Right atrium auricular region (tissue), 2 donors: ENCODE data around the gene NTNG2. TPM values are rescaled to one million over a fixed set of nuclear protein-coding genes. Genes with fewer than 3 reads are reported as not detected.
A peak's percentile ranks its signal among the peaks of the same experiment; 100 is the strongest.

ENCODE experiments used
- DNase-seq: peaks from one replicate; pipeline ENCODE4 v3.0.0-alpha.2; 2019; ENCODE audit warnings: low spot score
- H3K27ac ChIP-seq, 2 donors: fragments of 200-600 bp; sonication (generic); 1 replicate in 1 of 2; 2 replicates in 1 of 2; pipeline ENCODE4 v1.5.1; 2016 to 2019
- H3K27me3 ChIP-seq, 2 donors: fragments of 200-600 bp; sonication (generic); one replicate each; pipeline versions ENCODE4 v1.5.1 to v1.6.0; 2017 to 2019
- H3K36me3 ChIP-seq: fragments of 200-600 bp; sonication (generic); one replicate; pipeline ENCODE4 v1.5.1; 2016
- H3K4me1 ChIP-seq, 2 donors: fragments of 200-600 bp; sonication (generic); one replicate each; pipeline versions ENCODE4 v1.5.1 to v1.6.0; 2017 to 2019
- H3K4me3 ChIP-seq, 2 donors: fragments of 200-600 bp; sonication (generic); 1 replicate in 1 of 2; 2 replicates in 1 of 2; pipeline ENCODE4 v1.5.1; 2017 to 2019; ENCODE audit warnings: mild to moderate bottlenecking in 1 of 2, moderate library complexity in 1 of 2
- H3K9me3 ChIP-seq, 2 donors: fragments of 200-600 bp; sonication (generic); one replicate each; pipeline ENCODE4 v1.5.1; 2019
- total RNA-seq, 2 donors: library from RNA; depleted of rRNA; stranded (reverse); fragments of >200 nt; gene quantifications; one replicate each; pipeline ENCODE4 v1.1.0, GENCODE V29; 2016
- TF ChIP-seq, protein P1 (sequence below), 2 donors: fragments of 200-600 bp; sonication (generic); IDR thresholded peaks; one replicate each; pipeline ENCODE4 v1.5.1; 2019; ENCODE audit warnings: antibody characterized with exemption in 2 of 2

The NTNG2 gene
- total RNA-seq, 2 donors from 2014 or later: 5.2 to 16.9 TPM

DNA sequence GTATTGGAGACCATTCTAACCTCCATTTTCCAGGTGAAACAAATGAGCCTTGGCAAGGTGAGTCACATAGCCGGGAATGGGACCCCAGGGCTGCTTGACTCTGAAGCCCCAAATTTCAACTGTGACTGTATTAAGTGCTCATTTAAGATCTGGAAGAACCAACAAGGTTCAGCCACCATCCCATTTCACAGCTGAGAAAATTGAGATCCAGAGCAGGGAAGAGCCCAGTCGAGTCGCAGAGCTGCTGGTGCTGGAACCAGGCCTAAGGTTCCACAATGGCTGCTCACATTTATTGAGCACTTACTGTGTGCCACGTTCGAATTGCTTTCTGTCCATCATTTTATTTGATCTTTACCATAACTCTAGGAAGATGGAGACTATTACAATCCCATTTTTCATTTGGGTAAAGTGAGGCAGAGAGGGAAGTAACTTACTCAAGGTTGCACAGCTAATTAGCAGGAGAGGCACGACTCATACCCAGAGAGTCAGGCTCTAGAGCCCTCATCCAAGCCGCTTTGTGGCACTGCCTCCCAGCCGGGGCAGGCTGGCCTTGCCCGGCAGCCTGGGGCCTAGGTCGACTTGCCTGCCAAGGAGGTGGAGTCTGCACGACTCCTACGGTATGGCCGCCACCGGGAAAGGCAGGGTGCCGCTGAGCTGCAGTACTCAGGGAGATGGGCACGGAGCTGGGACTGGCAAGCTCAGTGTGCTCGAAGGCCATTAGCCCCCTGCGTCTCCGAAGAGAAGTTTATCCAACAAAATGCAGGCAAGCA, 4.3 kb upstream of the NTNG2 start:
- Histone ChIP-seq H3K27ac (no peak overlapping the region), H3K27me3 (peaks cover 0 to under 1% of the 10 kb centered on the region in 2 donors), H3K4me3 (no peak overlapping the region), H3K36me3 (no peaks in the 10 kb centered on the region), H3K4me1 (peaks cover 0 to 9% of the 10 kb centered on the region in 2 donors), H3K9me3 (no peaks in the 10 kb centered on the region)
- DNase-seq: no peak
- TF ChIP-seq, protein P1, sequence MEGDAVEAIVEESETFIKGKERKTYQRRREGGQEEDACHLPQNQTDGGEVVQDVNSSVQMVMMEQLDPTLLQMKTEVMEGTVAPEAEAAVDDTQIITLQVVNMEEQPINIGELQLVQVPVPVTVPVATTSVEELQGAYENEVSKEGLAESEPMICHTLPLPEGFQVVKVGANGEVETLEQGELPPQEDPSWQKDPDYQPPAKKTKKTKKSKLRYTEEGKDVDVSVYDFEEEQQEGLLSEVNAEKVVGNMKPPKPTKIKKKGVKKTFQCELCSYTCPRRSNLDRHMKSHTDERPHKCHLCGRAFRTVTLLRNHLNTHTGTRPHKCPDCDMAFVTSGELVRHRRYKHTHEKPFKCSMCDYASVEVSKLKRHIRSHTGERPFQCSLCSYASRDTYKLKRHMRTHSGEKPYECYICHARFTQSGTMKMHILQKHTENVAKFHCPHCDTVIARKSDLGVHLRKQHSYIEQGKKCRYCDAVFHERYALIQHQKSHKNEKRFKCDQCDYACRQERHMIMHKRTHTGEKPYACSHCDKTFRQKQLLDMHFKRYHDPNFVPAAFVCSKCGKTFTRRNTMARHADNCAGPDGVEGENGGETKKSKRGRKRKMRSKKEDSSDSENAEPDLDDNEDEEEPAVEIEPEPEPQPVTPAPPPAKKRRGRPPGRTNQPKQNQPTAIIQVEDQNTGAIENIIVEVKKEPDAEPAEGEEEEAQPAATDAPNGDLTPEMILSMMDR (IDR thresholded peaks at IDR 0.05): no peak

DNA sequence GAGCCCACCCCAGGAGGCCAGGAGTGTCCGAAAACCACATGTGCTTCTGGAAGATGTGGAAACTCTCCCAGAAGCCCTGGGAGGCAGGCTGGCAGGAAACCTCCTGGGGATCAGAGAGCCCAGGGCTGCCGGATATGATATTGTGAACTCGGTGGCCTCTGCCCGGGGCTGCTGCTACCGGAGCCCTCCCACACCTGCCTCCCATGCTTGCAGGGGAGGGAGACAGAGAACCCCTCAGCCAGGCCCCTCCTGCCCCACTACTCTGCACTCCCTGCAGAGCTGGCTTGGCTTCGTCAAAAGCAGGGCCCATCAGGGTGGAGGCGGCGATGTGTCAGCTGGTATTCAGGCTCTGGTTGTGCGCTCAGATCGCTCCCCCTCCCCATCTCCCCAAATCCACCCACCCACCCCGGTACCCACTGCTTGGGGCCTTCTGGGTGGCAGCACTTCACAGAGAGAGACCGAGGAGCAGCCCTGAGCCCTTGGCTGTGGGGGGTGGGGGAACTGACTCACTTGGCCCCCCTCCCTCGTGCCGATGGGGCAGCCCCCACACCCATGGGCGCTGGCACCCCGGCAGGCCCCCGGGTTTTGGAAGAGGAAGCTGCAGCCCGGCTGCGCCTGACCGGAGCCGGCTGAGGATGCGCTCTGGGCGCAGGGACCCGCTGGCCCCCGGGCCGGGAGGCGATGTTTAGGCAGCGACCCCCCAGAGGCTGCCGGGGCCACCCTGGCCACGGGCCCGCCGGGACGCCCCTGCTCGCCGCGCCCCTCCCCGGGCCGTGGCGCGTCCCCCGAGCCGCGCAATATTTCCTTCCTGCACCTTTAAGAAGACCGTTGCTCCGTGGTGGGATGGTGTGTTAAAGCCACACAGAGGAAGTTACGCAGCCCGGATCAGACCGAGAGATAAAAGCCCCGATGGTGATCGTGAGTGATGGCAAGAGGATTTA, 786 bp upstream of the NTNG2 start:
- TF ChIP-seq, protein P1 (IDR thresholded peaks at IDR 0.05): no peak
- no peak for DNase-seq
- no peaks in the 10 kb centered on the region for H3K36me3 ChIP-seq

DNA sequence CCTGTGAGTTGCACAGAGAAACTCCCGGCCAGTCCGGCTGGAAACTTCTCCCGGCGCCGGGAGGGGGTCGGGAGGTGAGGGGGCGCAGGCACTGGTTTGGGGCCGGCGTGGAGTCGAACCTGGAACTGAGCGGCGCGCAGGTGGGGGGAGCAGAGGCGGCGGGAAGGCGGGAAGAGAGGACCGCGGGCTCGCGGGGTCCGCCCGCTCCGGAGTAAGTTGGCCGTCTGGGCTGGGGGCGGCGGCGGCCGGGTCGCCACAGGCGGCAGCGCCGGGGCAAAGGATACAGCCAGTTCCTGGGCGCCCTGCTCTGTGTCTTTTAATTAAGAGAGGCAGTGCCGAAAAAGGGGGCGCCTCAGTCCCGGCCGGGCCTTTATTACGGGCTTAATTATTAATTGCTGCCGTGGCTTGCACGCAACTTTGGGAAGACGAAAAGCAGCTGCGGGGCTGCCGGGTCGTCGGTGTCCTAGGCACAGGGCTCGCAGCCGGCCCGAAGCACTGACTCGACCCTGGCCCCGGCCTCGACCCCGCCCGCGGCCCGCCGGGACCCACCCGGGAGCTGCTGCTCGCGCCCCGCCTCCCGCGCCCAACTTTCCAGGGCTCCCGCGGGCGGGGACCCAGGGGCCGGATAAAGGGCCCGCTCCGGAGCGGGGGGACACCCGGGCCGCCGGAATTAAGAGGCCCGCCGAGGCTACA, 1.1 kb downstream of the NTNG2 start:
- Histone ChIP-seq H3K4me3 (peak overlapping the region; percentile 69 to 72), H3K4me1 (peaks cover 0 to 31% of the 10 kb centered on the region in 2 donors), H3K27me3 (peaks cover 0 to 5% of the 10 kb centered on the region in 2 donors), H3K36me3 (no peaks in the 10 kb centered on the region), H3K27ac (peak overlapping the region; percentile 42 to 72), H3K9me3 (no peaks in the 10 kb centered on the region)
- no peak for DNase-seq
- TF ChIP-seq, protein P1 (IDR thresholded peaks at IDR 0.05): no peak

More for the DNA sequence above, 786 bp upstream of the NTNG2 start:
- H3K9me3 ChIP-seq: no peaks in the 10 kb centered on the region
- H3K4me1 ChIP-seq: peaks cover 0 to 31% of the 10 kb centered on the region in 2 donors
- H3K27ac ChIP-seq: peak overlapping the region; percentile 14 to 72
- H3K27me3 ChIP-seq: peaks cover 0 to 5% of the 10 kb centered on the region in 2 donors
- peak overlapping the region; percentile 69 to 72 for H3K4me3 ChIP-seq

DNA sequence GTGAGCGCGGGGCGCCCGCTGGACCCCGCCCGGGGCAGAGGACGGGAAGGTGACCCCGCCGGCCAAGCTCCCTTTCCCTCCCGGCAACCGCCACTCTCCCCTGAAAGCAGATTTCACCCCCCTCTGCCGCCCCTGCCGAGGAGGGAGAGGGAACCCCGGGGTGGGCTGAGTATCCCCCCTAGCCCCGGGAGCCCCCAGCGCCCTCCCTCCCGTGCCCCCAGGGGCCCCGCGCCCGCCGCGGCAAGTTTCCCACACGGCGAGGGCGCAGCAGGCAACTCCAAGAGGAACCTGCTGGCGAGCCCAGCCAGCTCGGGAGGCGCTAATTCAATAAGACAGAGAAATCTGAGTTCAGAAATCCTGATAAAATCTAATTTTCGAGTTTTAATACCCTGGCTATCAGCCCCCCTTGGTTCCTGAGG, 1.6 kb downstream of the NTNG2 start:
- Histone ChIP-seq H3K27me3 (peaks cover 0 to 5% of the 10 kb centered on the region in 2 donors), H3K27ac (peak overlapping the region; percentile 42 to 72)
- DNase-seq: no peak

More for the DNA sequence above, 1.6 kb downstream of the NTNG2 start:
- Histone ChIP-seq H3K9me3 (no peaks in the 10 kb centered on the region), H3K4me1 (peaks cover 0 to 31% of the 10 kb centered on the region in 2 donors), H3K4me3 (peak overlapping the region; percentile 69 to 72), H3K36me3 (no peaks in the 10 kb centered on the region)
- TF ChIP-seq, protein P1 (IDR thresholded peaks at IDR 0.05): no peak
